SK-N-SH (cell line): ENCODE results near the gene MS4A2. TPM values are rescaled to one million over a fixed set of nuclear protein-coding genes. Genes with fewer than 3 reads are reported as not detected.

Experiments
- CTCF ChIA-PET: fragments of 300-600, 350-600 bp; formaldehyde crosslinking; extraction: SDS; loops from one replicate; lab custom pipeline; 2021; lab: Yijun Ruan, JAX
- POLR2A ChIA-PET: fragments of 350-600 bp; sonication (Branson Sonifier 250); formaldehyde crosslinking; extraction: SDS; loops from one replicate; lab custom pipeline; 2020; ENCODE audit warnings: antibody characterized with exemption, inconsistent platforms; lab: Yijun Ruan, JAX
- DNase-seq: peaks from one replicate; pipeline ENCODE4 v3.0.0; 2012
- H2AFZ ChIP-seq: fragments of 200-600 bp; sonication (generic); 2 replicates; pipeline ENCODE4 v1.8.1; 2016; ENCODE audit warnings: antibody characterized with exemption, mild to moderate bottlenecking, low read depth
- H3F3A ChIP-seq: fragments of 200-600 bp; sonication (generic); replicated peaks from 2 replicates; pipeline ENCODE3; 2016; ENCODE audit warnings: antibody characterized with exemption, mild to moderate bottlenecking; ENCODE audit not compliant: insufficient read depth
- H3K27ac ChIP-seq, 2 experiments: fragments of 200-500 bp in 1 of 2; fragments of 200-600 bp in 1 of 2; sonication (Bioruptor generic) in 1 of 2; sonication (generic), shearing (Covaris generic) in 1 of 2; 2 replicates each; pipeline versions ENCODE4 v1.5.1 to v1.6.1; 2014 to 2016; ENCODE audit warnings: low read depth in 2 of 2, inconsistent platforms in 1 of 2, low read length in 1 of 2, mild to moderate bottlenecking in 1 of 2, mixed read lengths in 1 of 2
- H3K27me3 ChIP-seq: fragments of 200-600 bp; sonication (generic), shearing (Covaris generic); 2 replicates; pipeline ENCODE4 v1.6.1; 2016; ENCODE audit warnings: mixed run types; ENCODE audit not compliant: insufficient read depth
- H3K36me3 ChIP-seq, 2 experiments: fragments of 200-500 bp in 1 of 2; fragments of 200-600 bp in 1 of 2; sonication (Bioruptor generic) in 1 of 2; sonication (generic) in 1 of 2; replicated peaks in 1 of 2; 2 replicates each; pipeline versions ENCODE3 to v1.5.1; 2014 to 2016; ENCODE audit warnings: low read length in 1 of 2, mild to moderate bottlenecking in 1 of 2; ENCODE audit not compliant: insufficient read depth in 2 of 2, control insufficient read depth in 1 of 2
- H3K4me1 ChIP-seq, 2 experiments: fragments of 200-500 bp in 1 of 2; fragments of 200-600 bp in 1 of 2; sonication (Bioruptor generic) in 1 of 2; sonication (generic), shearing (Covaris generic) in 1 of 2; 2 replicates each; pipeline versions ENCODE4 v1.5.1 to v1.6.1; 2014 to 2016; ENCODE audit warnings: low read depth in 1 of 2, low read length in 1 of 2, mixed run types in 1 of 2; ENCODE audit not compliant: insufficient read depth in 2 of 2, control insufficient read depth in 1 of 2
- H3K4me2 ChIP-seq: fragments of 200-600 bp; sonication (generic), shearing (Covaris generic); 2 replicates; pipeline ENCODE4 v1.6.1; 2017; ENCODE audit warnings: mixed run types
- H3K4me3 ChIP-seq, 2 experiments: fragments of 200-500 bp in 1 of 2; fragments of 200-600 bp in 1 of 2; sonication (Bioruptor generic) in 1 of 2; sonication (generic), shearing (Covaris generic) in 1 of 2; 2 replicates each; pipeline versions ENCODE4 v1.5.1 to v1.8.1; 2014 to 2016; ENCODE audit warnings: low read depth in 2 of 2, inconsistent platforms in 1 of 2, low read length in 1 of 2, mild to moderate bottlenecking in 1 of 2, mixed read lengths in 1 of 2, moderate library complexity in 1 of 2
- H3K79me2 ChIP-seq: fragments of 200-600 bp; sonication (generic); 2 replicates; pipeline ENCODE4 v1.8.1; 2017; ENCODE audit warnings: mild to moderate bottlenecking; ENCODE audit not compliant: insufficient read depth
- H3K9ac ChIP-seq: fragments of 200-600 bp; sonication (generic); 2 replicates; pipeline ENCODE4 v1.6.1; 2017; ENCODE audit warnings: mixed run types
- H3K9me2 ChIP-seq: fragments of 200-600 bp; sonication (generic); 2 replicates; pipeline ENCODE4 v1.6.1; 2017; ENCODE audit warnings: mixed run types
- H3K9me3 ChIP-seq: fragments of 200-600 bp; sonication (generic); 2 replicates; pipeline ENCODE4 v1.6.1; 2017; ENCODE audit warnings: mixed run types, mild to moderate bottlenecking, moderate library complexity
- H4K20me1 ChIP-seq: fragments of 200-600 bp; sonication (generic); 2 replicates; pipeline ENCODE4 v1.6.1; 2017; ENCODE audit warnings: mild to moderate bottlenecking, mixed run types; ENCODE audit not compliant: insufficient read depth
- CHD2 ChIP-seq: fragments of 150-350 bp; IDR thresholded peaks from 2 replicates; pipeline ENCODE4 v1.6.1; 2018; ENCODE audit warnings: low read length; ENCODE audit not compliant: partially characterized antibody
- ELF1 ChIP-seq: IDR thresholded peaks from 2 replicates; pipeline ENCODE4 v1.4.0; 2012
- EP300 ChIP-seq, 2 experiments: IDR thresholded peaks; 2 replicates each; pipeline versions ENCODE4 v1.4.0 to v1.6.1; 2012; ENCODE audit warnings: borderline replicate concordance in 1 of 2, low read depth in 1 of 2, low read length in 1 of 2
- EZH2phosphoT487 ChIP-seq: fragments of 200-600 bp; sonication (generic); IDR thresholded peaks from 2 replicates; pipeline ENCODE4 v1.6.1; 2017; ENCODE audit warnings: low read depth, mixed run types, mild to moderate bottlenecking, antibody characterized with exemption, moderate library complexity, borderline replicate concordance
- FOSL2 ChIP-seq: IDR thresholded peaks from 2 replicates; pipeline ENCODE4 v1.4.0; 2012; ENCODE audit warnings: low read depth, mild to moderate bottlenecking, moderate library complexity, borderline replicate concordance
- FOXJ3 ChIP-seq: sonication (generic); formaldehyde crosslinking; IDR thresholded peaks from 2 replicates; pipeline ENCODE4 v1.5.1; 2020; ENCODE audit warnings: mild to moderate bottlenecking, missing genetic modification reagents
- FOXM1 ChIP-seq: IDR thresholded peaks from 2 replicates; pipeline ENCODE4 v1.4.0; 2012; ENCODE audit warnings: low read depth, mild to moderate bottlenecking
- MXI1 ChIP-seq: IDR thresholded peaks from 2 replicates; pipeline ENCODE4 v1.6.1; 2012; ENCODE audit warnings: mild to moderate bottlenecking, low read depth, low read length, improper control_type of control experiment
- PBX3 ChIP-seq: IDR thresholded peaks from 2 replicates; pipeline ENCODE4; 2012
- RAD21 ChIP-seq: IDR thresholded peaks from 2 replicates; pipeline ENCODE4 v1.6.1; 2012; ENCODE audit warnings: mild to moderate bottlenecking, low read length
- REST ChIP-seq: IDR thresholded peaks from 2 replicates; pipeline ENCODE4 v1.6.1; 2012; ENCODE audit warnings: mild to moderate bottlenecking, low read depth, low read length, moderate library complexity
- RFX5 ChIP-seq: IDR thresholded peaks from 2 replicates; pipeline ENCODE4 v1.6.1; 2012; ENCODE audit warnings: mild to moderate bottlenecking, improper control_type of control experiment, low read length
- SIN3A ChIP-seq: IDR thresholded peaks from 2 replicates; pipeline ENCODE4 v1.6.1; 2012; ENCODE audit warnings: low read depth, mild to moderate bottlenecking, low read length, moderate library complexity, borderline replicate concordance
- SMC3 ChIP-seq: IDR thresholded peaks from 2 replicates; pipeline ENCODE4 v1.6.1; 2012; ENCODE audit warnings: low read depth, low read length, improper control_type of control experiment
- TEAD4 ChIP-seq: IDR thresholded peaks from 2 replicates; pipeline ENCODE4 v1.4.0; 2012; ENCODE audit warnings: mild to moderate bottlenecking, borderline replicate concordance; ENCODE audit not compliant: insufficient read depth
- USF1 ChIP-seq: IDR thresholded peaks from 2 replicates; pipeline ENCODE4 v1.4.0; 2012; ENCODE audit warnings: low read depth, borderline replicate concordance
- YY1 ChIP-seq: IDR thresholded peaks from 2 replicates; pipeline ENCODE4 v1.4.0; 2012; ENCODE audit warnings: low read depth, mild to moderate bottlenecking
- ZBTB33 ChIP-seq: IDR thresholded peaks from 2 replicates; pipeline ENCODE4 v1.4.0; 2012; ENCODE audit warnings: low read depth, borderline replicate concordance
- WGBS: methylation state at CpG from one replicate; pipeline ENCODE4 v1.1.6; 2017; ENCODE audit warnings: low lambda C conversion rate; 5-methylcytosine and 5-hydroxymethylcytosine counted together
- polyA plus RNA-seq, 3 experiments: library from polyadenylated mRNA; depleted of rRNA; stranded (reverse); fragments of >200 nt; gene quantifications; 2 replicates each; pipeline ENCODE4 v1.2.3, GENCODE V29; 2012

Gene MS4A2
- polyA plus RNA-seq, 1 of the 3 experiments (the other 2 are of a cell fraction) = not detected

- no peaks in the 10 kb centered on the region for H3K27me3 ChIP-seq
- 0% methylated on average over 1 of the region's 1 CpG for WGBS
- H3K9ac ChIP-seq = no peak overlapping the region
- ChIA-PET POLR2A (no interaction called here), CTCF (interaction anchor here (0.7 kb wide), 1 partner anchor 120 kb away, joined by 3 read pairs; no protein-coding TSS in a partner anchor)
- no peak overlapping the region for H3K4me2 ChIP-seq
- H2AFZ ChIP-seq = no peak overlapping the region
- H3F3A ChIP-seq = no peaks in the 10 kb centered on the region
- H3K4me1 ChIP-seq = no peaks in the 10 kb centered on the region
- TF ChIP-seq PBX3 (no peak), FOSL2 (no peak), RAD21 (no peak), SIN3A (no peak), ELF1 (no peak), EZH2phosphoT487 (no peak), RFX5 (no peak), FOXM1 (no peak), YY1 (no peak), FOXJ3 (CRISPR knock-in tag) (no peak), EP300 (IDR thresholded peaks at IDR 0.05; ENCODE audit: borderline replicate concordance in 1 of 2, low read depth in 1 of 2, low read length in 1 of 2) (no peak), MXI1 (no peak), USF1 (no peak), TEAD4 (no peak), SMC3 (no peak), ZBTB33 (no peak), CHD2 (no peak), REST (no peak)
- H3K9me2 ChIP-seq = no peaks in the 10 kb centered on the region
- no peaks in the 10 kb centered on the region for H3K36me3 ChIP-seq
- no peaks in the 10 kb centered on the region for H3K79me2 ChIP-seq
- no peaks in the 10 kb centered on the region for H3K9me3 ChIP-seq
- no peak for DNase-seq
- no peaks in the 10 kb centered on the region for H4K20me1 ChIP-seq
- no peak overlapping the region for H3K27ac ChIP-seq
- no peak overlapping the region for H3K4me3 ChIP-seq
Observed at GRCh38 chr11:60064111-60064510, 24.4 kb upstream of the MS4A2 start.
